ENCODE measurements around the gene EPS15. TPM values are rescaled to one million over a fixed set of nuclear protein-coding genes. Genes with fewer than 3 reads are reported as not detected.

Gene EPS15
- total and polyA plus RNA-seq, 4 donors, result 8.8 to 52.1 (median 19.1) TPM

DNA sequence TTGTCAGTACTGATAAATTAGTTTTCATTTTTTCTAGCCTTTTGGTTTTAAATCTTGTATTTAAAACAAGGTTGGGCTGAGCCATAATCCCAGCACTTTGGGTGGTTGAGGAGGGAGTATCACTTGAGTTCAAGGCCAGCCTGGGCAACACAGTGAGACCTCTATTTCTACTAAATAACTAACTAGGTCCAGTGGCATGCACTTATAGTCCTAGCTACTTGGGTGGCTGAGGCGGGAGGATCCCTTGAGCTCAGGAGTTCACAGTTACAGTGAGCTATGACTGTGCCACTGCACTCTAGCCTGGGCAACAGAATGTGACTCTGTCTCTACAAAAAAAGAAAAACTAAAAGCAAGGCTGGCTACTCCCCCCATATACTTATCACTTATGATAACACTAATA, 167.2 kb downstream of the EPS15 start (continued):
- TF ChIP-seq FOXA1 (IDR thresholded peaks at IDR 0.05), result no peak
- TF ChIP-seq, protein P1, sequence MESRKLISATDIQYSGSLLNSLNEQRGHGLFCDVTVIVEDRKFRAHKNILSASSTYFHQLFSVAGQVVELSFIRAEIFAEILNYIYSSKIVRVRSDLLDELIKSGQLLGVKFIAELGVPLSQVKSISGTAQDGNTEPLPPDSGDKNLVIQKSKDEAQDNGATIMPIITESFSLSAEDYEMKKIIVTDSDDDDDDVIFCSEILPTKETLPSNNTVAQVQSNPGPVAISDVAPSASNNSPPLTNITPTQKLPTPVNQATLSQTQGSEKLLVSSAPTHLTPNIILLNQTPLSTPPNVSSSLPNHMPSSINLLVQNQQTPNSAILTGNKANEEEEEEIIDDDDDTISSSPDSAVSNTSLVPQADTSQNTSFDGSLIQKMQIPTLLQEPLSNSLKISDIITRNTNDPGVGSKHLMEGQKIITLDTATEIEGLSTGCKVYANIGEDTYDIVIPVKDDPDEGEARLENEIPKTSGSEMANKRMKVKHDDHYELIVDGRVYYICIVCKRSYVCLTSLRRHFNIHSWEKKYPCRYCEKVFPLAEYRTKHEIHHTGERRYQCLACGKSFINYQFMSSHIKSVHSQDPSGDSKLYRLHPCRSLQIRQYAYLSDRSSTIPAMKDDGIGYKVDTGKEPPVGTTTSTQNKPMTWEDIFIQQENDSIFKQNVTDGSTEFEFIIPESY (IDR thresholded peaks at IDR 0.05), result no peak
- no peak for TF ChIP-seq NR2F2 (IDR thresholded peaks at IDR 0.05)
- TF ChIP-seq HNF4A (conservative IDR thresholded peaks at IDR 0.05), result no peak

DNA sequence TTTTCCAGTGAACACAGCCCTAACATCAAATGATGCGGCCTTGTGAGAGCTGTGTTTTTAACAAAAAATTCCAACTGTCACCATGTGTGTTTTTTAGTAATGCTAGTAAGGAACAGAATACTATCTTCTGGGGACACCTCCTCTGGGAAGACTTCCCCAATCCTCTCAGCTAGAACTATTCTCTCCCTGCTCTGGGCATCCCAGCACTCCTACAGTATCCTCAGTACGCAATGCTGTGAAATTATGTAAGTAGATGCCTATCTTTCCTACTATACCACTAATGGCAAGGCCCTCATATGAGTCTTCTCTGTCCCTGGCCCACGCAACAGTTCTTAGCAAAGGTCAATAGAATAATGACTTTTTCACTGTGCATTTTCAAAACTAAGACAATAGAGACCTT, 169.2 kb downstream of the EPS15 start:
- Histone ChIP-seq H3K9me3 (ENCODE audit: control insufficient read depth in 4 of 4, low read length in 3 of 4) (no peaks in the 10 kb centered on the region), H3K9ac (ENCODE audit: low read depth in 1 of 2, low read length in 2 of 2) (no peak overlapping the region), H3K4me1 (ENCODE audit: control insufficient read depth in 4 of 4, insufficient read depth in 4 of 4, low read length in 3 of 4) (peaks cover 0 to 6% (median 2%) of the 10 kb centered on the region in 4 donors), H3K27ac (ENCODE audit: low read depth in 1 of 2, low read length in 2 of 2) (no peak overlapping the region), H3K27me3 (ENCODE audit: control insufficient read depth in 4 of 4, insufficient read depth in 4 of 4, low read length in 3 of 4) (peaks cover 0 to 4% (median 0%) of the 10 kb centered on the region in 4 donors), H3K36me3 (ENCODE audit: control insufficient read depth in 4 of 4, insufficient read depth in 3 of 4, low read depth in 1 of 4, low read length in 3 of 4) (peaks cover 0 to 3% (median 2%) of the 10 kb centered on the region in 4 donors), H3K4me3 (ENCODE audit: low read depth in 1 of 3, low read length in 3 of 3) (no peak overlapping the region)
- WGBS, result 98% methylated on average over 3 of the region's 3 CpGs
- TF ChIP-seq GABPA (IDR thresholded peaks at IDR 0.05 in 1 of 2, conservative IDR thresholded peaks at IDR 0.05 in 1 of 2) (no peak), YY1 (IDR thresholded peaks at IDR 0.05) (no peak), EGR1 (IDR thresholded peaks at IDR 0.05; ENCODE audit: low read depth in 2 of 2) (no peak), RAD21 (IDR thresholded peaks at IDR 0.05) (no peak), HNF4G (IDR thresholded peaks at IDR 0.05) (no peak), FOXA1 (IDR thresholded peaks at IDR 0.05) (no peak), SP1 (IDR thresholded peaks at IDR 0.05) (no peak), HNF4A (conservative IDR thresholded peaks at IDR 0.05) (no peak), TAF1 (conservative IDR thresholded peaks at IDR 0.05) (no peak)
- TF ChIP-seq, protein P2, sequence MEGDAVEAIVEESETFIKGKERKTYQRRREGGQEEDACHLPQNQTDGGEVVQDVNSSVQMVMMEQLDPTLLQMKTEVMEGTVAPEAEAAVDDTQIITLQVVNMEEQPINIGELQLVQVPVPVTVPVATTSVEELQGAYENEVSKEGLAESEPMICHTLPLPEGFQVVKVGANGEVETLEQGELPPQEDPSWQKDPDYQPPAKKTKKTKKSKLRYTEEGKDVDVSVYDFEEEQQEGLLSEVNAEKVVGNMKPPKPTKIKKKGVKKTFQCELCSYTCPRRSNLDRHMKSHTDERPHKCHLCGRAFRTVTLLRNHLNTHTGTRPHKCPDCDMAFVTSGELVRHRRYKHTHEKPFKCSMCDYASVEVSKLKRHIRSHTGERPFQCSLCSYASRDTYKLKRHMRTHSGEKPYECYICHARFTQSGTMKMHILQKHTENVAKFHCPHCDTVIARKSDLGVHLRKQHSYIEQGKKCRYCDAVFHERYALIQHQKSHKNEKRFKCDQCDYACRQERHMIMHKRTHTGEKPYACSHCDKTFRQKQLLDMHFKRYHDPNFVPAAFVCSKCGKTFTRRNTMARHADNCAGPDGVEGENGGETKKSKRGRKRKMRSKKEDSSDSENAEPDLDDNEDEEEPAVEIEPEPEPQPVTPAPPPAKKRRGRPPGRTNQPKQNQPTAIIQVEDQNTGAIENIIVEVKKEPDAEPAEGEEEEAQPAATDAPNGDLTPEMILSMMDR (IDR thresholded peaks at IDR 0.05; ENCODE audit: low read depth, low read length, missing input control), result no peak
- TF ChIP-seq, protein P3, sequence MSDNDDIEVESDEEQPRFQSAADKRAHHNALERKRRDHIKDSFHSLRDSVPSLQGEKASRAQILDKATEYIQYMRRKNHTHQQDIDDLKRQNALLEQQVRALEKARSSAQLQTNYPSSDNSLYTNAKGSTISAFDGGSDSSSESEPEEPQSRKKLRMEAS (IDR thresholded peaks at IDR 0.05), result no peak
- TF ChIP-seq, protein P4, sequence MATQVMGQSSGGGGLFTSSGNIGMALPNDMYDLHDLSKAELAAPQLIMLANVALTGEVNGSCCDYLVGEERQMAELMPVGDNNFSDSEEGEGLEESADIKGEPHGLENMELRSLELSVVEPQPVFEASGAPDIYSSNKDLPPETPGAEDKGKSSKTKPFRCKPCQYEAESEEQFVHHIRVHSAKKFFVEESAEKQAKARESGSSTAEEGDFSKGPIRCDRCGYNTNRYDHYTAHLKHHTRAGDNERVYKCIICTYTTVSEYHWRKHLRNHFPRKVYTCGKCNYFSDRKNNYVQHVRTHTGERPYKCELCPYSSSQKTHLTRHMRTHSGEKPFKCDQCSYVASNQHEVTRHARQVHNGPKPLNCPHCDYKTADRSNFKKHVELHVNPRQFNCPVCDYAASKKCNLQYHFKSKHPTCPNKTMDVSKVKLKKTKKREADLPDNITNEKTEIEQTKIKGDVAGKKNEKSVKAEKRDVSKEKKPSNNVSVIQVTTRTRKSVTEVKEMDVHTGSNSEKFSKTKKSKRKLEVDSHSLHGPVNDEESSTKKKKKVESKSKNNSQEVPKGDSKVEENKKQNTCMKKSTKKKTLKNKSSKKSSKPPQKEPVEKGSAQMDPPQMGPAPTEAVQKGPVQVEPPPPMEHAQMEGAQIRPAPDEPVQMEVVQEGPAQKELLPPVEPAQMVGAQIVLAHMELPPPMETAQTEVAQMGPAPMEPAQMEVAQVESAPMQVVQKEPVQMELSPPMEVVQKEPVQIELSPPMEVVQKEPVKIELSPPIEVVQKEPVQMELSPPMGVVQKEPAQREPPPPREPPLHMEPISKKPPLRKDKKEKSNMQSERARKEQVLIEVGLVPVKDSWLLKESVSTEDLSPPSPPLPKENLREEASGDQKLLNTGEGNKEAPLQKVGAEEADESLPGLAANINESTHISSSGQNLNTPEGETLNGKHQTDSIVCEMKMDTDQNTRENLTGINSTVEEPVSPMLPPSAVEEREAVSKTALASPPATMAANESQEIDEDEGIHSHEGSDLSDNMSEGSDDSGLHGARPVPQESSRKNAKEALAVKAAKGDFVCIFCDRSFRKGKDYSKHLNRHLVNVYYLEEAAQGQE (IDR thresholded peaks at IDR 0.05), result no peak
- TF ChIP-seq, protein P1 (IDR thresholded peaks at IDR 0.05), result no peak
- no peak for DNase-seq (ENCODE audit: low spot score)

Data from liver (tissue), 9 donors.